ENCODE data around the gene TARDBP. TPM values are rescaled to one million over a fixed set of nuclear protein-coding genes. Genes with fewer than 3 reads are reported as not detected.
"Not testable (repeated sequence)": the region's sequence is repeated elsewhere in the genome, so short reads cannot be mapped to it uniquely, and the experiment has no call there.

Gene TARDBP
- total RNA-seq, 1 donor from 2014 or later, result 202 TPM

GRCh38 chr1:11072216-11072917 lies 59.9 kb downstream of the TARDBP start:
- Mint-ChIP-seq H3K9me3 (no peaks in the 10 kb centered on the region), H3K4me1 (ENCODE audit: low read depth) (peaks cover 2% of the 10 kb centered on the region), H3K36me3 (ENCODE audit: low read depth) (peaks cover 85% of the 10 kb centered on the region), H3K27me3 (ENCODE audit: low read depth) (no peaks in the 10 kb centered on the region), H3K27ac (no peak overlapping the region), H3K4me3 (ENCODE audit: low read depth) (no peak overlapping the region)
- intact Hi-C loops (cut with micrococcal nuclease), result no loop called here
- no peak for DNase-seq (ENCODE audit: low spot score)

GRCh38 chr1:11073398-11073797 lies 60.9 kb downstream of the TARDBP start:
- H3K27me3 Mint-ChIP-seq (ENCODE audit: low read depth); intact Hi-C loops (cut with micrococcal nuclease); H3K4me3 Mint-ChIP-seq (ENCODE audit: low read depth); DNase-seq (ENCODE audit: low spot score); H3K9me3 Mint-ChIP-seq; H3K4me1 Mint-ChIP-seq (ENCODE audit: low read depth); H3K27ac Mint-ChIP-seq: not testable (repeated sequence)
- H3K36me3 Mint-ChIP-seq (ENCODE audit: low read depth), result peaks cover 82% of the 10 kb centered on the region

Other genes starting within 250 kb of the TARDBP start
- 8.6 and 9.9 TPM in 2 replicates for gene CASZ1, start 216.0 kb upstream of the TARDBP start, total RNA-seq
- gene MASP2, start 34.6 kb downstream of the TARDBP start, total RNA-seq, result 0.18 TPM in 1 of 2 replicates, not detected in the other
- 230 and 233 TPM in 2 replicates for gene SRM, start 47.4 kb downstream of the TARDBP start, total RNA-seq
- 97.8 and 102 TPM in 2 replicates for gene EXOSC10, start 87.2 kb downstream of the TARDBP start, total RNA-seq
- not detected in 2 replicates for gene ANGPTL7, start 176.7 kb downstream of the TARDBP start, total RNA-seq
- 43.3 and 44.5 TPM in 2 replicates for gene MTOR, start 249.9 kb downstream of the TARDBP start, total RNA-seq

Measured in activated T-helper 2 cell treated with anti-CD3 and anti-CD28 coated beads, Interferon-gamma antibody, Interleukin-2, Interleukin-4, amounts not matched to agents 10 μg/mL and 5 μg/mL and 100 μg/mL, durations not matched to agents 14 hours and 24 hours and 36 hours (primary cell).